GM12878 (cell line): ENCODE data around the gene SYNJ2. TPM values are rescaled to one million over a fixed set of nuclear protein-coding genes. Genes with fewer than 3 reads are reported as not detected.

Experiments used
- ATAC-seq: fragments of 200-7000 bp; cut with Tn5 transposase; 3 replicates; pipeline ENCODE4 v1.9.1; 2020; ENCODE audit warnings: mild to moderate bottlenecking, moderate library complexity
- BruUV-seq: library from RNA; stranded (reverse); fragments of 400-500 nt; replicated peaks from 2 replicates; lab custom pipeline; 2021; lab: Mats Ljungman, UMichigan
- CTCF ChIA-PET: fragments of 300-600 bp; sonication (Branson Sonifier 250); formaldehyde crosslinking; extraction: SDS; loops from one replicate; lab custom pipeline; 2021; ENCODE audit warnings: inconsistent platforms; lab: Yijun Ruan, JAX
- POLR2A ChIA-PET: fragments of 350-600 bp; formaldehyde crosslinking; extraction: SDS; loops from one replicate; lab custom pipeline; 2021; ENCODE audit warnings: inconsistent platforms; lab: Charles Lee
- RAD21 ChIA-PET: fragments of 300-600 bp; sonication (Branson Sonifier 250); formaldehyde crosslinking; loops from one replicate; lab custom pipeline; 2023; ENCODE audit warnings: antibody characterized with exemption; ENCODE audit not compliant: unreplicated experiment; lab: Charles Lee
- SMC1A ChIA-PET: fragments of 300-600 bp; sonication (Branson Sonifier 250); formaldehyde crosslinking; loops from one replicate; lab custom pipeline; 2023; ENCODE audit not compliant: unreplicated experiment, uncharacterized antibody; lab: Charles Lee
- DNase-seq: peaks from one replicate; pipeline ENCODE4 v3.0.0-alpha.2; 2011; ENCODE audit warnings: low read depth, low spot score
- FAIRE-seq: peaks from 3 replicates; lab custom pipeline; 2011; peaks lifted over from hg19 to GRCh38; lab: Jason Lieb, UNC
- H2AFZ ChIP-seq: 2 replicates; pipeline ENCODE4 v1.6.0; 2011; ENCODE audit warnings: low read depth, low read length, control low read depth; ENCODE audit not compliant: control insufficient read depth
- H3K27ac ChIP-seq: 2 replicates; pipeline ENCODE4 v1.5.1; 2011; ENCODE audit warnings: control low read depth; ENCODE audit not compliant: control insufficient read depth, insufficient read depth
- H3K27me3 ChIP-seq, 2 experiments: replicated peaks in 1 of 2; 2 replicates each; pipeline versions ENCODE4 v1.6.0 to v1.6.1; 2011; ENCODE audit warnings: low read length in 1 of 2; ENCODE audit not compliant: control insufficient read depth in 2 of 2, insufficient read depth in 2 of 2
- H3K36me3 ChIP-seq, 2 experiments: 2 replicates each; pipeline ENCODE4 v1.5.1; 2011; ENCODE audit warnings: low read length in 1 of 2; ENCODE audit not compliant: control insufficient read depth in 2 of 2, insufficient read depth in 2 of 2
- H3K4me1 ChIP-seq: 2 replicates; pipeline ENCODE4 v1.6.1; 2011; ENCODE audit warnings: mild to moderate bottlenecking, low read length, moderate library complexity, mixed read lengths; ENCODE audit not compliant: control insufficient read depth, insufficient read depth
- H3K4me2 ChIP-seq: 2 replicates; pipeline ENCODE4 v1.6.0; 2011; ENCODE audit warnings: control low read depth; ENCODE audit not compliant: control insufficient read depth, insufficient read depth
- H3K4me3 ChIP-seq: fragments of 200-600 bp; sonication (generic); 2 replicates; pipeline ENCODE4 v1.5.1; 2016
- H3K79me2 ChIP-seq: 2 replicates; pipeline ENCODE4 v1.6.0; 2011; ENCODE audit warnings: low read length; ENCODE audit not compliant: control insufficient read depth, insufficient read depth
- H3K9ac ChIP-seq: 2 replicates; pipeline ENCODE4 v1.8.0; 2011; ENCODE audit warnings: low read length, control low read depth, mixed read lengths; ENCODE audit not compliant: control insufficient read depth, insufficient read depth
- H3K9me3 ChIP-seq: replicated peaks from 3 replicates; pipeline ENCODE4 v1.5.1; 2011; ENCODE audit warnings: mild to moderate bottlenecking, low read length; ENCODE audit not compliant: control insufficient read depth, insufficient read depth
- H4K20me1 ChIP-seq: 2 replicates; pipeline ENCODE4 v1.6.0; 2011; ENCODE audit not compliant: control insufficient read depth, insufficient read depth
- CBX3 ChIP-seq: fragments of 200-600 bp; sonication (generic); IDR thresholded peaks from 2 replicates; pipeline ENCODE4 v1.6.1; 2016; ENCODE audit warnings: low read depth, borderline replicate concordance
- E2F4 ChIP-seq: IDR thresholded peaks from 2 replicates; pipeline ENCODE4 v1.6.1; 2012; ENCODE audit warnings: low read depth, low read length, improper control_type of control experiment
- HDAC6 ChIP-seq: fragments of 200-600 bp; sonication (generic); IDR thresholded peaks from one replicate; pipeline ENCODE4 v1.8.0; 2017; ENCODE audit warnings: antibody characterized with exemption; ENCODE audit not compliant: unreplicated experiment
- IKZF2 ChIP-seq, 2 experiments: fragments of 450-650 bp; IDR thresholded peaks; 2 replicates each; pipeline ENCODE4 v1.6.1; 2017; ENCODE audit warnings: mild to moderate bottlenecking in 2 of 2, moderate library complexity in 2 of 2
- MYB ChIP-seq: fragments of 150-350 bp; IDR thresholded peaks from 2 replicates; pipeline ENCODE4 v1.6.1; 2014; ENCODE audit warnings: mild to moderate bottlenecking, low read depth, low read length, borderline replicate concordance
- PML ChIP-seq: IDR thresholded peaks from 2 replicates; pipeline ENCODE4 v1.6.1; 2012; ENCODE audit warnings: low read length, inconsistent platforms
- POU2F2 ChIP-seq: IDR thresholded peaks from 3 replicates; pipeline ENCODE4 v1.6.1; 2011; ENCODE audit warnings: low read depth, mild to moderate bottlenecking, low read length, borderline replicate concordance
- RAD51 ChIP-seq: fragments of 450-650 bp; IDR thresholded peaks from 2 replicates; pipeline ENCODE4 v1.6.1; 2016; ENCODE audit warnings: moderate library complexity, mild to moderate bottlenecking, inconsistent platforms
- RELA ChIP-seq: fragments of 450-650 bp; IDR thresholded peaks from 2 replicates; pipeline ENCODE4 v1.8.0; 2014; ENCODE audit warnings: borderline replicate concordance; ENCODE audit not compliant: partially characterized antibody
- RUNX3 ChIP-seq: IDR thresholded peaks from 2 replicates; pipeline ENCODE4 v1.6.1; 2012; ENCODE audit warnings: low read length, inconsistent platforms
- SUZ12 ChIP-seq: fragments of 200-600 bp; sonication (generic); IDR thresholded peaks from one replicate; pipeline ENCODE4 v1.6.1; 2018; ENCODE audit warnings: antibody characterized with exemption, mild to moderate bottlenecking; ENCODE audit not compliant: unreplicated experiment
- TAF1 ChIP-seq: IDR thresholded peaks from 2 replicates; pipeline ENCODE4 v1.6.1; 2011; ENCODE audit warnings: mild to moderate bottlenecking, low read depth, low read length, borderline replicate concordance
- TCF12 ChIP-seq: IDR thresholded peaks from 2 replicates; pipeline ENCODE4 v1.6.1; 2011; ENCODE audit warnings: low read depth, mild to moderate bottlenecking, low read length
- YY1 ChIP-seq: IDR thresholded peaks from 2 replicates; pipeline ENCODE4 v1.6.1; 2011; ENCODE audit warnings: low read depth, mild to moderate bottlenecking, low read length
- WGBS: methylation state at CpG from one replicate; pipeline ENCODE4 v1.1.6; 2016; ENCODE audit warnings: low lambda C conversion rate; ENCODE audit not compliant: insufficient replicate concordance, insufficient coverage; ENCODE audit errors: missing lambda C conversion rate; 5-methylcytosine and 5-hydroxymethylcytosine counted together
- in situ Hi-C: fragments of 300-500 bp; cut with MboI; formaldehyde crosslinking; loops from 9 replicates; pipeline ENCODE4 v1.14.3; 2018; ENCODE audit warnings: mixed read lengths
- intact Hi-C: fragments of 100-400 bp; cut with micrococcal nuclease; formaldehyde crosslinking; loops from one replicate; pipeline ENCODE4 v1.14.2; 2022; ENCODE audit not compliant: unreplicated experiment
- polyA plus RNA-seq, 11 experiments: library from polyadenylated mRNA; depleted of rRNA in 4 of 11; unstranded in 6 of 11; stranded (reverse) in 5 of 11; fragments of >200 nt; fragmentation: Nextera tagmentation in 4 of 11; fragmentation: Illumina TruSeq in 1 of 11; extraction: Ambion mirVana in 4 of 11; extraction: Trizol in 1 of 11; gene quantifications; 1 replicate in 1 of 11; 2 replicates in 10 of 11; pipeline versions ENCODE4 v1.2.1 to v1.2.3, GENCODE V29; 2011 to 2016; ENCODE audit warnings: inconsistent platforms in 2 of 11, missing spikeins in 2 of 11, low read depth in 1 of 11
- total RNA-seq, 4 experiments: library from RNA; depleted of rRNA in 3 of 4; stranded (reverse); fragments of >200 nt in 3 of 4; fragmentation: Illumina TruSeq in 1 of 4; extraction: Trizol in 1 of 4; gene quantifications; 2 replicates each; pipeline versions ENCODE4 v1.2.1 to v1.2.3, GENCODE V29; 2013 to 2021
- TF ChIP-seq, protein P1 (sequence below): fragments of 450-650 bp; IDR thresholded peaks from 2 replicates; pipeline ENCODE4 v1.6.1; 2016; ENCODE audit warnings: mild to moderate bottlenecking

The SYNJ2 gene
- total and polyA plus RNA-seq, 10 of the 15 experiments (the other 5 are each of a cell fraction or from before 2014, with no cell fraction given): 0.11 to 1.8 (median 0.57) TPM

- Histone ChIP-seq H3K4me2 (no peak overlapping the region), H3K4me1 (peaks cover 17% of the 10 kb centered on the region), H3K79me2 (no peaks in the 10 kb centered on the region), H3K9ac (no peak overlapping the region), H3K27me3 (no peaks in the 10 kb centered on the region), H3K27ac (no peak overlapping the region), H3K36me3 (no peaks in the 10 kb centered on the region; a peak in 1 of 4 replicates), H3K9me3 (no peaks in the 10 kb centered on the region), H2AFZ (no peak overlapping the region), H3K4me3 (no peak overlapping the region), H4K20me1 (no peaks in the 10 kb centered on the region)
- DNase-seq (no peak), ATAC-seq (no peak), FAIRE-seq (no peak)
- in situ Hi-C loops: no loop called here
- no TSS peak for BruUV-seq
- ChIA-PET POLR2A (no interaction called here), SMC1A (interaction anchor here (0.5 kb wide), 1 partner anchor 8 kb away, joined by 3 read pairs; no protein-coding TSS in a partner anchor), CTCF (interaction anchor here (1.7 kb wide), 1 partner anchor 13 kb away, joined by 4 read pairs; no protein-coding TSS in a partner anchor), RAD21 (no interaction called here)
- 94% methylated on average over 16 of the region's 16 CpGs for WGBS
- TF ChIP-seq SUZ12: no peak
- no peak for TF ChIP-seq TAF1
- no peak for TF ChIP-seq RAD51
- TF ChIP-seq, protein P1, sequence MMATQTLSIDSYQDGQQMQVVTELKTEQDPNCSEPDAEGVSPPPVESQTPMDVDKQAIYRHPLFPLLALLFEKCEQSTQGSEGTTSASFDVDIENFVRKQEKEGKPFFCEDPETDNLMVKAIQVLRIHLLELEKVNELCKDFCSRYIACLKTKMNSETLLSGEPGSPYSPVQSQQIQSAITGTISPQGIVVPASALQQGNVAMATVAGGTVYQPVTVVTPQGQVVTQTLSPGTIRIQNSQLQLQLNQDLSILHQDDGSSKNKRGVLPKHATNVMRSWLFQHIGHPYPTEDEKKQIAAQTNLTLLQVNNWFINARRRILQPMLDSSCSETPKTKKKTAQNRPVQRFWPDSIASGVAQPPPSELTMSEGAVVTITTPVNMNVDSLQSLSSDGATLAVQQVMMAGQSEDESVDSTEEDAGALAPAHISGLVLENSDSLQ: no peak
- intact Hi-C loops: no loop called here
Observed at GRCh38 chr6:158042245-158042798, 60.7 kb downstream of the SYNJ2 start.

- Histone ChIP-seq H3K27me3 (no peaks in the 10 kb centered on the region), H3K4me1 (peaks cover 19% of the 10 kb centered on the region), H3K9me3 (no peaks in the 10 kb centered on the region), H4K20me1 (no peaks in the 10 kb centered on the region), H3K9ac (no peak overlapping the region), H3K27ac (no peak overlapping the region), H3K36me3 (no peaks in the 10 kb centered on the region; a peak in 1 of 4 replicates), H3K79me2 (no peaks in the 10 kb centered on the region), H3K4me3 (no peak overlapping the region), H3K4me2 (no peak overlapping the region), H2AFZ (no peak overlapping the region)
- 98% methylated on average over 20 of the region's 20 CpGs for WGBS
- DNase-seq (no peak), FAIRE-seq (no peak), ATAC-seq (no peak)
- BruUV-seq: no TSS peak
- ChIA-PET RAD21 (no interaction called here), POLR2A (no interaction called here), CTCF (interaction anchor here (0.6 to 1.7 kb wide), 2 partner anchors 13 to 15 kb away, joined by 3 to 4 read pairs; no protein-coding TSS in a partner anchor), SMC1A (no interaction called here)
- intact Hi-C loops: no loop called here
- in situ Hi-C loops: no loop called here
- TF ChIP-seq MYB (no peak), POU2F2 (no peak), E2F4 (no peak), RELA (no peak), YY1 (no peak), IKZF2 (IDR thresholded peaks at IDR 0.05) (no peak), HDAC6 (no peak), RUNX3 (no peak), TCF12 (no peak), CBX3 (no peak), PML (no peak)
Observed at GRCh38 chr6:158043008-158043407, 61.3 kb downstream of the SYNJ2 start.
